NB4 (cell line): Measurements from ENCODE around the gene TMED7.

Source experiments
- MYC ChIP-seq: IDR thresholded peaks from 2 replicates; pipeline ENCODE4 v1.6.1; 2011; ENCODE audit warnings: low read depth, low read length
- POLR2A ChIP-seq: IDR thresholded peaks from 2 replicates; pipeline ENCODE4 v1.6.1; 2011; ENCODE audit warnings: mild to moderate bottlenecking; ENCODE audit not compliant: insufficient read length; ENCODE audit errors: extremely low read depth
- TF ChIP-seq, protein P1 (sequence below): IDR thresholded peaks from one replicate; pipeline ENCODE4 v1.5.1; 2012; ENCODE audit warnings: low read depth, low read length
- TF ChIP-seq, protein P2 (sequence below): IDR thresholded peaks from 2 replicates; pipeline ENCODE4 v1.6.1; 2011; ENCODE audit warnings: low read depth, low read length

DNA sequence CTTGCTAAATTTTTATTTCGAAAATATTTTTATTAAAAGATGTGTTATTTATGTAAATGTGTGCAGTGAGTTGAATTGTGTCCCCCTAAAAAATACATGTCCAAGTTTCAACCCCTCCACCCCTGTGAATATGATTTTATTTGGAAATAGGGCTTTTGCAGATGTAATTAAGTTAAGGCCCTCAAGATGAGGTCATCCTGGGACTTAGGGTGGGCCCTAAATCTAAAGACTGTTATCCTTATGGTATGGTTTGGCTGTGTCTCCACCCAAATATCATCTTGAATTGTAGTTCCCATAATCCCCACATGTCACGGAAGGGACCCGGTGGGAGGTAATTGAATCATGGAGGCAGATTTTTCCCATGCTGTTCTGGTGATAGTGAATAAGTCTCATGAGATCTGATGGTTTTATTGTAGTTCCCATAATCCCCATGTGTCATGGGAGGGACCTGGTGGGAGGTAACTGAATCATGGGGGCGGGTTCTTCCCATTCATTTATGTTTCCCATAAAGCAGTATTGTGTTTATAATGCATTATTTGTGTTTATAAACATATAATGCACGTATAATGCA is 1.5 kb upstream of the TMED7 start:
- TF ChIP-seq, protein P1, sequence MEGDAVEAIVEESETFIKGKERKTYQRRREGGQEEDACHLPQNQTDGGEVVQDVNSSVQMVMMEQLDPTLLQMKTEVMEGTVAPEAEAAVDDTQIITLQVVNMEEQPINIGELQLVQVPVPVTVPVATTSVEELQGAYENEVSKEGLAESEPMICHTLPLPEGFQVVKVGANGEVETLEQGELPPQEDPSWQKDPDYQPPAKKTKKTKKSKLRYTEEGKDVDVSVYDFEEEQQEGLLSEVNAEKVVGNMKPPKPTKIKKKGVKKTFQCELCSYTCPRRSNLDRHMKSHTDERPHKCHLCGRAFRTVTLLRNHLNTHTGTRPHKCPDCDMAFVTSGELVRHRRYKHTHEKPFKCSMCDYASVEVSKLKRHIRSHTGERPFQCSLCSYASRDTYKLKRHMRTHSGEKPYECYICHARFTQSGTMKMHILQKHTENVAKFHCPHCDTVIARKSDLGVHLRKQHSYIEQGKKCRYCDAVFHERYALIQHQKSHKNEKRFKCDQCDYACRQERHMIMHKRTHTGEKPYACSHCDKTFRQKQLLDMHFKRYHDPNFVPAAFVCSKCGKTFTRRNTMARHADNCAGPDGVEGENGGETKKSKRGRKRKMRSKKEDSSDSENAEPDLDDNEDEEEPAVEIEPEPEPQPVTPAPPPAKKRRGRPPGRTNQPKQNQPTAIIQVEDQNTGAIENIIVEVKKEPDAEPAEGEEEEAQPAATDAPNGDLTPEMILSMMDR: no peak
- TF ChIP-seq, protein P2, sequence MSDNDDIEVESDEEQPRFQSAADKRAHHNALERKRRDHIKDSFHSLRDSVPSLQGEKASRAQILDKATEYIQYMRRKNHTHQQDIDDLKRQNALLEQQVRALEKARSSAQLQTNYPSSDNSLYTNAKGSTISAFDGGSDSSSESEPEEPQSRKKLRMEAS: no peak
- TF ChIP-seq POLR2A: no peak
- TF ChIP-seq MYC: no peak
